Liver (tissue), 9 donors: ENCODE results near the gene PAX8. TPM values are rescaled to one million over a fixed set of nuclear protein-coding genes. Genes with fewer than 3 reads are reported as not detected.
A peak's percentile ranks its signal among the peaks of the same experiment; 100 is the strongest.
"Not testable (repeated sequence)": the region's sequence is repeated elsewhere in the genome, so short reads cannot be mapped to it uniquely, and the experiment has no call there.

ENCODE experiments used
- DNase-seq: peaks from one replicate; pipeline ENCODE4 v3.0.0-alpha.2; 2017; ENCODE audit warnings: low spot score
- H3K27ac ChIP-seq, 2 donors: one replicate each; pipeline ENCODE4 v1.7.0; 2013; ENCODE audit warnings: inconsistent platforms in 2 of 2, low read length in 2 of 2, control low read depth in 1 of 2, low read depth in 1 of 2, mild to moderate bottlenecking in 1 of 2
- H3K27me3 ChIP-seq, 4 donors: one replicate each; pipeline versions ENCODE4 v1.6.1 to v1.7.0; 2013; ENCODE audit warnings: low read length in 3 of 4, inconsistent platforms in 1 of 4, mild to moderate bottlenecking in 1 of 4, moderate library complexity in 1 of 4; ENCODE audit not compliant: control insufficient read depth in 4 of 4, insufficient read depth in 4 of 4
- H3K36me3 ChIP-seq, 4 donors: one replicate each; pipeline versions ENCODE4 v1.6.1 to v1.7.0; 2013; ENCODE audit warnings: low read length in 3 of 4, mild to moderate bottlenecking in 3 of 4, low read depth in 1 of 4, moderate library complexity in 1 of 4; ENCODE audit not compliant: control insufficient read depth in 4 of 4, insufficient read depth in 3 of 4
- H3K4me1 ChIP-seq, 4 donors: one replicate each; pipeline versions ENCODE4 v1.6.1 to v1.7.0; 2013; ENCODE audit warnings: low read length in 3 of 4, mild to moderate bottlenecking in 3 of 4, moderate library complexity in 1 of 4; ENCODE audit not compliant: control insufficient read depth in 4 of 4, insufficient read depth in 4 of 4
- H3K4me3 ChIP-seq, 3 donors: one replicate each; pipeline versions ENCODE4 v1.6.1 to v1.7.0; 2013; ENCODE audit warnings: low read length in 3 of 3, control low read depth in 1 of 3, low read depth in 1 of 3, mild to moderate bottlenecking in 1 of 3
- H3K9ac ChIP-seq, 2 donors: one replicate each; pipeline ENCODE4 v1.7.0; 2013; ENCODE audit warnings: low read length in 2 of 2, mild to moderate bottlenecking in 2 of 2, moderate library complexity in 2 of 2, control low read depth in 1 of 2, low read depth in 1 of 2
- H3K9me3 ChIP-seq, 4 donors: one replicate each; pipeline versions ENCODE4 v1.6.1 to v1.7.0; 2013; ENCODE audit warnings: low read length in 3 of 4; ENCODE audit not compliant: control insufficient read depth in 4 of 4
- ATF3 ChIP-seq: IDR thresholded peaks from 2 replicates; pipeline ENCODE4 v1.6.1; 2016; ENCODE audit warnings: antibody characterized with exemption
- CTCF ChIP-seq: fragments of 150-350 bp; IDR thresholded peaks from 2 replicates; pipeline ENCODE4 v1.5.1; 2017; ENCODE audit warnings: improper control_type of control experiment, low read depth, low read length; ENCODE audit not compliant: missing input control
- EGR1 ChIP-seq, 2 donors: IDR thresholded peaks; 2 replicates each; pipeline ENCODE4 v1.6.1; 2016 to 2018; ENCODE audit warnings: antibody characterized with exemption in 2 of 2, low read depth in 2 of 2
- FOXA1 ChIP-seq: IDR thresholded peaks from 2 replicates; pipeline ENCODE4 v1.6.1; 2016; ENCODE audit warnings: antibody characterized with exemption
- FOXA2 ChIP-seq: IDR thresholded peaks from 2 replicates; pipeline ENCODE4 v1.6.1; 2016; ENCODE audit warnings: antibody characterized with exemption
- GABPA ChIP-seq, 2 donors: IDR thresholded peaks in 1 of 2; conservative IDR thresholded peaks in 1 of 2; 2 replicates each; pipeline ENCODE4 v1.6.1; 2016; ENCODE audit warnings: antibody characterized with exemption in 2 of 2, mild to moderate bottlenecking in 1 of 2, moderate library complexity in 1 of 2
- HNF4A ChIP-seq, 2 donors: conservative IDR thresholded peaks; 2 replicates each; pipeline ENCODE4 v1.6.1; 2016; ENCODE audit warnings: antibody characterized with exemption in 2 of 2, mild to moderate bottlenecking in 2 of 2
- HNF4G ChIP-seq: IDR thresholded peaks from 2 replicates; pipeline ENCODE4 v1.6.1; 2016; ENCODE audit warnings: antibody characterized with exemption
- JUND ChIP-seq, 2 donors: IDR thresholded peaks; 2 replicates each; pipeline ENCODE4 v1.6.1; 2016; ENCODE audit warnings: antibody characterized with exemption in 2 of 2
- MAX ChIP-seq: IDR thresholded peaks from 2 replicates; pipeline ENCODE4 v1.6.1; 2016; ENCODE audit warnings: antibody characterized with exemption
- NR2F2 ChIP-seq: IDR thresholded peaks from 2 replicates; pipeline ENCODE4 v1.6.1; 2016; ENCODE audit warnings: antibody characterized with exemption
- RAD21 ChIP-seq, 2 donors: IDR thresholded peaks; 2 replicates each; pipeline ENCODE4 v1.6.1; 2016; ENCODE audit warnings: antibody characterized with exemption in 2 of 2, mild to moderate bottlenecking in 2 of 2
- REST ChIP-seq: IDR thresholded peaks from 2 replicates; pipeline ENCODE4 v1.6.1; 2016; ENCODE audit warnings: antibody characterized with exemption, mild to moderate bottlenecking
- RXRA ChIP-seq, 2 donors: IDR thresholded peaks; 2 replicates each; pipeline ENCODE4 v1.6.1; 2017 to 2018; ENCODE audit warnings: antibody characterized with exemption in 2 of 2, mild to moderate bottlenecking in 1 of 2
- SP1 ChIP-seq: IDR thresholded peaks from 2 replicates; pipeline ENCODE4 v1.6.1; 2018; ENCODE audit warnings: antibody characterized with exemption, mild to moderate bottlenecking
- TAF1 ChIP-seq: conservative IDR thresholded peaks from 2 replicates; pipeline ENCODE4 v1.6.1; 2016; ENCODE audit warnings: antibody characterized with exemption, mild to moderate bottlenecking
- YY1 ChIP-seq: IDR thresholded peaks from 2 replicates; pipeline ENCODE4 v1.6.1; 2016; ENCODE audit warnings: antibody characterized with exemption, mild to moderate bottlenecking
- ZBTB33 ChIP-seq: IDR thresholded peaks from 2 replicates; pipeline ENCODE4 v1.6.1; 2016; ENCODE audit warnings: antibody characterized with exemption
- WGBS: extraction: QIAGEN DNeasy Blood & Tissue Kit; methylation state at CpG from one replicate; pipeline ENCODE4 v1.1.7; 2013; 5-methylcytosine and 5-hydroxymethylcytosine counted together
- polyA plus RNA-seq, 2 donors: library from polyadenylated mRNA; stranded (reverse) in 1 of 2; unstranded in 1 of 2; fragments of 200-250 nt in 1 of 2; fragments of >200 nt in 1 of 2; fragmentation: Nextera tagmentation in 1 of 2; extraction: Ambion mirVana in 1 of 2; gene quantifications; one replicate each; pipeline versions ENCODE4 v1.2.1 to v1.2.3, GENCODE V29; 2013 to 2015
- total RNA-seq, 2 donors: library from RNA; depleted of rRNA; stranded (reverse); fragments of >200 nt; gene quantifications; one replicate each; pipeline ENCODE4 v1.2.3, GENCODE V29; 2014
- donor health status: healthy.
- donor health status: healthy.
- donor health status: healthy.
- donor health status: healthy.
- donor health status: healthy.

Gene PAX8
- total and polyA plus RNA-seq, 4 donors = 0.09 to 0.85 (median 0.33) TPM

GRCh38 chr2:113235347-113236226 is 43.1 kb downstream of the PAX8 start:
- H3K4me3 ChIP-seq = peak overlapping the region in 1 of 3 donors; percentile 51
- H3K27me3 ChIP-seq, DNase-seq, H3K9ac ChIP-seq, H3K27ac ChIP-seq, H3K36me3 ChIP-seq, H3K9me3 ChIP-seq: not testable (repeated sequence)
- peaks cover 1 to 11% (median 7%) of the 10 kb centered on the region in 4 donors for H3K4me1 ChIP-seq
- TF ChIP-seq TAF1 (peak; percentile 28), RAD21 (IDR thresholded peaks at IDR 0.05) (peak in 1 of 2 donors; percentile 12), YY1 (peak; percentile 74)
- WGBS = 73% methylated on average over 74 of the region's 74 CpGs

GRCh38 chr2:113234721-113235346 is 43.9 kb downstream of the PAX8 start:
- H3K4me1 ChIP-seq = peaks cover 0 to 4% (median 2%) of the 10 kb centered on the region in 4 donors
- H3K36me3 ChIP-seq = no peaks in the 10 kb centered on the region
- 76% methylated on average over 16 of the region's 16 CpGs for WGBS
- DNase-seq = no peak
- H3K4me3 ChIP-seq = peak overlapping the region in 1 of 3 donors; percentile 51
- no peak overlapping the region for H3K27ac ChIP-seq
- no peak overlapping the region for H3K9ac ChIP-seq
- no peaks in the 10 kb centered on the region for H3K9me3 ChIP-seq
- H3K27me3 ChIP-seq = no peaks in the 10 kb centered on the region
- TF ChIP-seq SP1 (no peak), GABPA (IDR thresholded peaks at IDR 0.05 in 1 of 2, conservative IDR thresholded peaks at IDR 0.05 in 1 of 2) (no peak), ATF3 (no peak), JUND (IDR thresholded peaks at IDR 0.05) (no peak), HNF4A (conservative IDR thresholded peaks at IDR 0.05) (no peak), REST (no peak), NR2F2 (no peak), MAX (no peak), CTCF (no peak), FOXA1 (no peak), TAF1 (no peak), RAD21 (IDR thresholded peaks at IDR 0.05) (no peak), ZBTB33 (no peak), EGR1 (IDR thresholded peaks at IDR 0.05; ENCODE audit: low read depth in 2 of 2) (no peak), RXRA (IDR thresholded peaks at IDR 0.05) (no peak), HNF4G (no peak), YY1 (no peak), FOXA2 (no peak)
